SK-N-SH treated with all-trans-retinoic acid at 6 μM for 48 hours (cell line): Measurements from ENCODE around the gene ACSL6.

Experiments
- ATAC-seq: fragments of 200-7000 bp; cut with Tn5 transposase; 3 replicates; pipeline ENCODE4 v1.9.1; 2020; ENCODE audit warnings: mild to moderate bottlenecking, moderate library complexity
- BACH2 ChIP-seq: fragments of 250-450 bp; sonication (Bioruptor Pico); IDR thresholded peaks from 2 replicates; pipeline ENCODE4 v1.9.0; 2021; ENCODE audit warnings: mild to moderate bottlenecking, borderline replicate concordance
- CSDC2 ChIP-seq: fragments of 250-450 bp; sonication (Bioruptor Pico); IDR thresholded peaks from 2 replicates; pipeline ENCODE4 v1.5.0; 2020; ENCODE audit warnings: mild to moderate bottlenecking, moderate library complexity
- ESRRG ChIP-seq: fragments of 250-450 bp; sonication (Bioruptor Pico); IDR thresholded peaks from 2 replicates; pipeline ENCODE4 v1.6.1; 2021; ENCODE audit warnings: mild to moderate bottlenecking
- GLIS3 ChIP-seq: fragments of 250-450 bp; sonication (Bioruptor Pico); IDR thresholded peaks from 2 replicates; pipeline ENCODE4 v1.5.0; 2020; ENCODE audit warnings: mild to moderate bottlenecking, moderate library complexity
- ISL1 ChIP-seq: fragments of 250-450 bp; sonication (Bioruptor Pico); IDR thresholded peaks from 2 replicates; pipeline ENCODE4 v2.1.2; 2022; ENCODE audit warnings: mild to moderate bottlenecking, moderate library complexity
- OSR1 ChIP-seq: fragments of 250-450 bp; sonication (Bioruptor Pico); IDR thresholded peaks from 2 replicates; pipeline ENCODE4 v1.8.0; 2022; ENCODE audit warnings: moderate library complexity, mild to moderate bottlenecking, inconsistent platforms
- PPARA ChIP-seq: fragments of 250-450 bp; sonication (Bioruptor Pico); IDR thresholded peaks from 2 replicates; pipeline ENCODE4 v1.5.0; 2020; ENCODE audit warnings: mild to moderate bottlenecking, borderline replicate concordance
- RARB ChIP-seq: fragments of 250-450 bp; sonication (Bioruptor Pico); IDR thresholded peaks from 2 replicates; pipeline ENCODE4 v1.8.0; 2021; ENCODE audit warnings: mild to moderate bottlenecking, moderate library complexity
- TOX ChIP-seq: fragments of 250-450 bp; sonication (Bioruptor Pico); IDR thresholded peaks from 2 replicates; pipeline ENCODE4 v1.8.0; 2021; ENCODE audit warnings: mild to moderate bottlenecking, moderate library complexity, borderline replicate concordance
- ZC3H10 ChIP-seq: fragments of 250-450 bp; sonication (Bioruptor Pico); IDR thresholded peaks from 2 replicates; pipeline ENCODE4 v1.5.1; 2021; ENCODE audit warnings: mild to moderate bottlenecking, moderate library complexity
- ZFP3 ChIP-seq: fragments of 250-450 bp; sonication (Bioruptor Pico); IDR thresholded peaks from 2 replicates; pipeline ENCODE4 v1.5.0; 2020; ENCODE audit warnings: mild to moderate bottlenecking, moderate library complexity
- ZFP30 ChIP-seq: fragments of 450-650 bp; formaldehyde crosslinking; IDR thresholded peaks from 2 replicates; pipeline ENCODE4 v1.5.0; 2022; ENCODE audit warnings: mild to moderate bottlenecking, moderate library complexity
- ZNF565 ChIP-seq: fragments of 450-650 bp; formaldehyde crosslinking; conservative IDR thresholded peaks from 2 replicates; pipeline ENCODE4 v1.5.0; 2020; ENCODE audit warnings: low read depth, mild to moderate bottlenecking, moderate library complexity
- ZNF70 ChIP-seq: fragments of 450-650 bp; formaldehyde crosslinking; IDR thresholded peaks from 2 replicates; pipeline ENCODE4 v1.5.0; 2020; ENCODE audit warnings: mild to moderate bottlenecking, moderate library complexity
- ZNF8 ChIP-seq: fragments of 450-650 bp; formaldehyde crosslinking; IDR thresholded peaks from 2 replicates; pipeline ENCODE4 v1.5.0; 2020; ENCODE audit warnings: mild to moderate bottlenecking, moderate library complexity
- TF ChIP-seq, protein P1 (sequence below): fragments of 250-450 bp; sonication (Bioruptor Pico); IDR thresholded peaks from 2 replicates; pipeline ENCODE4 v1.8.0; 2021; ENCODE audit warnings: low read depth, mild to moderate bottlenecking, moderate library complexity, borderline replicate concordance
- TF ChIP-seq, protein P2 (sequence below): fragments of 250-450 bp; sonication (Bioruptor Pico); IDR thresholded peaks from 2 replicates; pipeline ENCODE4 v1.5.1; 2020; ENCODE audit warnings: low read depth, mild to moderate bottlenecking, moderate library complexity
- TF ChIP-seq, protein P3 (sequence below): fragments of 250-450 bp; sonication (Bioruptor Pico); IDR thresholded peaks from 2 replicates; pipeline ENCODE4 v1.5.1; 2021; ENCODE audit warnings: mild to moderate bottlenecking, moderate library complexity
- TF ChIP-seq, protein P4 (sequence below): fragments of 250-450 bp; sonication (Bioruptor Pico); IDR thresholded peaks from 2 replicates; pipeline ENCODE4 v1.5.0; 2020; ENCODE audit warnings: mild to moderate bottlenecking, moderate library complexity
- TF ChIP-seq, protein P5 (sequence below): fragments of 250-450 bp; sonication (Bioruptor Pico); IDR thresholded peaks from 2 replicates; pipeline ENCODE4 v1.8.0; 2020; ENCODE audit warnings: mild to moderate bottlenecking, moderate library complexity, borderline replicate concordance

The ACSL6 gene

DNA sequence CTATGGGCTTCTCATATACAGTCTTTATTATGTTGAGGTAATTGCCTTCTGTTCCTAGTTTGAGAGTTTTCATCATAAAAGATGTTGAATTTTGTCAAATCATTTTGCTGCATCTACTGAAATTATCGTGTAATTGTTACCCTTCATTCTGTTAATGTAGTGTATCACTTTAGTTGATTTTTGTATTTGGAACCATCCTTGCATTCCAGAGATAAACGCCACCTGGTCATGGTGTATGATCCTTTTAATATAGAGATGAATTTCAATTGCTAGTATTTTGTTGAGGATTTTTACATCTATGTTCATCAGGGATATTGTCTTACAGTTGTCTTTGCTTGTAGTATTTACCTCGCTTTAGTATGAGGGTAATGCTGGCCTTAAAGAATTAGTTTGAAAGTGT lies 85.3 kb downstream of the ACSL6 start (continued):
- TF ChIP-seq ZFP30 (CRISPR knock-in tag), result no peak
- no peak for TF ChIP-seq BACH2
- TF ChIP-seq ESRRG (CRISPR knock-in tag), result no peak
- TF ChIP-seq, all 23 proteins: peak for 0

DNA sequence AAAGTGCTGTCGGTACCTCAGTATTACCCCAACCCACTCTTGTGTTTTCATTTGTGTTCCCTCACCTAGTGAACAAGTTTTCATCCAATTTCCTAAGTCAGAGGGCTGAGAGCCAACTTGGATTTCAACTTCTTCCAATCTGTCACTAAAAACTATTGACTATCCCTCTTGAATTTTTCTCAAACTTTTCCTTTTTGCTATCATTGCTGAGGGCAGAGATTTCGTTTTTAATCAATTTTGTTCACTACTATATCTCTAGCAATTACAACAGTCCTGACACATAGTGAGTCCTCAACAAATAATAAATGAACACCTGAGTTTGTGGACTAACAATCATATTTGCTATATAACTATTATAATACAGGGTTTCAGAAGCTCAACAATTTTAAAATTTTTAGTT lies 95.0 kb downstream of the ACSL6 start:
- TF ChIP-seq PPARA (CRISPR knock-in tag) (no peak), ZNF8 (CRISPR knock-in tag) (no peak), ESRRG (CRISPR knock-in tag) (no peak), BACH2 (no peak), OSR1 (no peak), TOX (CRISPR knock-in tag) (no peak), ZNF70 (CRISPR knock-in tag) (no peak)
- TF ChIP-seq, protein P1, sequence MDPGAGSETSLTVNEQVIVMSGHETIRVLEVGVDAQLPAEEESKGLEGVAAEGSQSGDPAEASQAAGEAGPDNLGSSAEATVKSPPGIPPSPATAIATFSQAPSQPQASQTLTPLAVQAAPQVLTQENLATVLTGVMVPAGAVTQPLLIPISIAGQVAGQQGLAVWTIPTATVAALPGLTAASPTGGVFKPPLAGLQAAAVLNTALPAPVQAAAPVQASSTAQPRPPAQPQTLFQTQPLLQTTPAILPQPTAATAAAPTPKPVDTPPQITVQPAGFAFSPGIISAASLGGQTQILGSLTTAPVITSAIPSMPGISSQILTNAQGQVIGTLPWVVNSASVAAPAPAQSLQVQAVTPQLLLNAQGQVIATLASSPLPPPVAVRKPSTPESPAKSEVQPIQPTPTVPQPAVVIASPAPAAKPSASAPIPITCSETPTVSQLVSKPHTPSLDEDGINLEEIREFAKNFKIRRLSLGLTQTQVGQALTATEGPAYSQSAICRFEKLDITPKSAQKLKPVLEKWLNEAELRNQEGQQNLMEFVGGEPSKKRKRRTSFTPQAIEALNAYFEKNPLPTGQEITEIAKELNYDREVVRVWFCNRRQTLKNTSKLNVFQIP (CRISPR knock-in tag), result no peak
- TF ChIP-seq, protein P2, sequence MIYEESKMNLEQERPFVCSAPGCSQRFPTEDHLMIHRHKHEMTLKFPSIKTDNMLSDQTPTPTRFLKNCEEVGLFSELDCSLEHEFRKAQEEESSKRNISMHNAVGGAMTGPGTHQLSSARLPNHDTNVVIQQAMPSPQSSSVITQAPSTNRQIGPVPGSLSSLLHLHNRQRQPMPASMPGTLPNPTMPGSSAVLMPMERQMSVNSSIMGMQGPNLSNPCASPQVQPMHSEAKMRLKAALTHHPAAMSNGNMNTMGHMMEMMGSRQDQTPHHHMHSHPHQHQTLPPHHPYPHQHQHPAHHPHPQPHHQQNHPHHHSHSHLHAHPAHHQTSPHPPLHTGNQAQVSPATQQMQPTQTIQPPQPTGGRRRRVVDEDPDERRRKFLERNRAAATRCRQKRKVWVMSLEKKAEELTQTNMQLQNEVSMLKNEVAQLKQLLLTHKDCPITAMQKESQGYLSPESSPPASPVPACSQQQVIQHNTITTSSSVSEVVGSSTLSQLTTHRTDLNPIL (CRISPR knock-in tag), result no peak
- TF ChIP-seq, protein P3, sequence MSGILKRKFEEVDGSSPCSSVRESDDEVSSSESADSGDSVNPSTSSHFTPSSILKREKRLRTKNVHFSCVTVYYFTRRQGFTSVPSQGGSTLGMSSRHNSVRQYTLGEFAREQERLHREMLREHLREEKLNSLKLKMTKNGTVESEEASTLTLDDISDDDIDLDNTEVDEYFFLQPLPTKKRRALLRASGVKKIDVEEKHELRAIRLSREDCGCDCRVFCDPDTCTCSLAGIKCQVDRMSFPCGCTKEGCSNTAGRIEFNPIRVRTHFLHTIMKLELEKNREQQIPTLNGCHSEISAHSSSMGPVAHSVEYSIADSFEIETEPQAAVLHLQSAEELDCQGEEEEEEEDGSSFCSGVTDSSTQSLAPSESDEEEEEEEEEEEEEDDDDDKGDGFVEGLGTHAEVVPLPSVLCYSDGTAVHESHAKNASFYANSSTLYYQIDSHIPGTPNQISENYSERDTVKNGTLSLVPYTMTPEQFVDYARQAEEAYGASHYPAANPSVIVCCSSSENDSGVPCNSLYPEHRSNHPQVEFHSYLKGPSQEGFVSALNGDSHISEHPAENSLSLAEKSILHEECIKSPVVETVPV (CRISPR knock-in tag), result no peak
- TF ChIP-seq, protein P4, sequence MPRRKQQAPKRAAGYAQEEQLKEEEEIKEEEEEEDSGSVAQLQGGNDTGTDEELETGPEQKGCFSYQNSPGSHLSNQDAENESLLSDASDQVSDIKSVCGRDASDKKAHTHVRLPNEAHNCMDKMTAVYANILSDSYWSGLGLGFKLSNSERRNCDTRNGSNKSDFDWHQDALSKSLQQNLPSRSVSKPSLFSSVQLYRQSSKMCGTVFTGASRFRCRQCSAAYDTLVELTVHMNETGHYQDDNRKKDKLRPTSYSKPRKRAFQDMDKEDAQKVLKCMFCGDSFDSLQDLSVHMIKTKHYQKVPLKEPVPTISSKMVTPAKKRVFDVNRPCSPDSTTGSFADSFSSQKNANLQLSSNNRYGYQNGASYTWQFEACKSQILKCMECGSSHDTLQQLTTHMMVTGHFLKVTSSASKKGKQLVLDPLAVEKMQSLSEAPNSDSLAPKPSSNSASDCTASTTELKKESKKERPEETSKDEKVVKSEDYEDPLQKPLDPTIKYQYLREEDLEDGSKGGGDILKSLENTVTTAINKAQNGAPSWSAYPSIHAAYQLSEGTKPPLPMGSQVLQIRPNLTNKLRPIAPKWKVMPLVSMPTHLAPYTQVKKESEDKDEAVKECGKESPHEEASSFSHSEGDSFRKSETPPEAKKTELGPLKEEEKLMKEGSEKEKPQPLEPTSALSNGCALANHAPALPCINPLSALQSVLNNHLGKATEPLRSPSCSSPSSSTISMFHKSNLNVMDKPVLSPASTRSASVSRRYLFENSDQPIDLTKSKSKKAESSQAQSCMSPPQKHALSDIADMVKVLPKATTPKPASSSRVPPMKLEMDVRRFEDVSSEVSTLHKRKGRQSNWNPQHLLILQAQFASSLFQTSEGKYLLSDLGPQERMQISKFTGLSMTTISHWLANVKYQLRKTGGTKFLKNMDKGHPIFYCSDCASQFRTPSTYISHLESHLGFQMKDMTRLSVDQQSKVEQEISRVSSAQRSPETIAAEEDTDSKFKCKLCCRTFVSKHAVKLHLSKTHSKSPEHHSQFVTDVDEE (CRISPR knock-in tag), result no peak
- TF ChIP-seq, protein P5, sequence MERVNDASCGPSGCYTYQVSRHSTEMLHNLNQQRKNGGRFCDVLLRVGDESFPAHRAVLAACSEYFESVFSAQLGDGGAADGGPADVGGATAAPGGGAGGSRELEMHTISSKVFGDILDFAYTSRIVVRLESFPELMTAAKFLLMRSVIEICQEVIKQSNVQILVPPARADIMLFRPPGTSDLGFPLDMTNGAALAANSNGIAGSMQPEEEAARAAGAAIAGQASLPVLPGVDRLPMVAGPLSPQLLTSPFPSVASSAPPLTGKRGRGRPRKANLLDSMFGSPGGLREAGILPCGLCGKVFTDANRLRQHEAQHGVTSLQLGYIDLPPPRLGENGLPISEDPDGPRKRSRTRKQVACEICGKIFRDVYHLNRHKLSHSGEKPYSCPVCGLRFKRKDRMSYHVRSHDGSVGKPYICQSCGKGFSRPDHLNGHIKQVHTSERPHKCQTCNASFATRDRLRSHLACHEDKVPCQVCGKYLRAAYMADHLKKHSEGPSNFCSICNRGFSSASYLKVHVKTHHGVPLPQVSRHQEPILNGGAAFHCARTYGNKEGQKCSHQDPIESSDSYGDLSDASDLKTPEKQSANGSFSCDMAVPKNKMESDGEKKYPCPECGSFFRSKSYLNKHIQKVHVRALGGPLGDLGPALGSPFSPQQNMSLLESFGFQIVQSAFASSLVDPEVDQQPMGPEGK (CRISPR knock-in tag), result no peak
- ATAC-seq, result no peak

DNA sequence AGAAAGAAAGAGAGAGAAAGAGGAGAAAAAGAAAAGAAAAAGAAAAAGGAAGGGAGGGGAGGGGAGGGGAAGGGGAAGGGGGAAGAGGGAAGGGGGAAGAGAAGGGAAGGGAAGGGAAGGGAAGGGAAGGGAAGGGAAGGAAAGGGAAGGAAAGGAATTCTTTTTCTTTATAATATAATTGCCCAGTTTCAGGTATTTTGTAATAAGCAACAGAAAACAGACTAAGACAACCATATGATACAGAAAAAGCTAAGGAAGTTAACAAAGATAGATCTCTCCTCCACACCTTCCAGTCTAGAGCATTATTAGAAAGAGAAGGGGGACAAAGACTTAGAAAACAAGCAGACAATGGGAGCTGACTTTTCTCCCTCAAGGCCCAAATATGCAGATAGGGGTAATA lies 97.0 kb downstream of the ACSL6 start:
- no peak for ATAC-seq
- TF ChIP-seq ISL1 (CRISPR knock-in tag) (no peak), ZNF70 (CRISPR knock-in tag) (no peak), ZNF565 (no peak), ZFP3 (no peak), ZNF8 (CRISPR knock-in tag) (no peak), ESRRG (CRISPR knock-in tag) (no peak), TOX (CRISPR knock-in tag) (no peak), ZC3H10 (CRISPR knock-in tag) (no peak), CSDC2 (no peak), GLIS3 (no peak), ZFP30 (CRISPR knock-in tag) (no peak), RARB (CRISPR knock-in tag) (no peak), OSR1 (no peak)
- TF ChIP-seq, protein P2 (CRISPR knock-in tag), result no peak
- TF ChIP-seq, protein P1 (CRISPR knock-in tag), result no peak
- TF ChIP-seq, protein P4 (CRISPR knock-in tag), result no peak
- TF ChIP-seq, protein P3 (CRISPR knock-in tag), result no peak
